ENCODE data around the gene TTL. TPM values are rescaled to one million over a fixed set of nuclear protein-coding genes. Genes with fewer than 3 reads are reported as not detected.
"Not testable (repeated sequence)": the region's sequence is repeated elsewhere in the genome, so short reads cannot be mapped to it uniquely, and the experiment has no call there.

The TTL gene
- total RNA-seq, 2 donors from 2014 or later: 39.2 to 44.1 TPM

DNA sequence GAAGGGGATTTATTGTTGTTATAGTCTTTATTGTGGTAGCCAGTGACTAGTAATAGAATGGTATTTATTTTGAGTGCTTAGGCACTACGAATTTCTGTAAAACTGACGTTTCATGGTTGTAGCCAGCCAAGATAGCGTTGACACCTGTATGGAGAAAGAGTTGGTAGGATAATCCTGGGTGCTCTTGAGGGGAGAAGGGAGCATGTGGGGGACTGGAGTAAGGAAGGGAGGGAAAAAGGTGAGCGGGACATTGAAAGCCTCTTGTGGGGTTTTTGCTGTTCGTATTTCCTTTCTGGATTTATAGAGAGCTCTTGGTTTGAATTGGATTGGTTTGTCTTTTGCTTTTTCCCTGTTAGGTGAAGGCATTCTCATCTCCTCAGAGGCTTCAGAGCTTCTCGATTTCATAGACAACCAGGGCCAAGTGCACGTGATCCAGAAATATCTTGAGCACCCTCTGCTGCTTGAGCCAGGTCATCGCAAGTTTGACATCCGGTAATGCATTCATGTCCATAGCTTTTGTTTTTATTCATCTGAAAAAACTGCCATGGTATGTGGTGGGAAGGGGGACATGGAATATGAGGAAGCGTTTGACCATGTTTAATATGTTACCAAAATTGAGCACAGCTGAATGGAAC is 19.0 kb downstream of the TTL start:
- intact Hi-C loops (cut with DNase I); DNase-seq: not testable (repeated sequence)
- peak; percentile 30 to 47 for ATAC-seq

DNA sequence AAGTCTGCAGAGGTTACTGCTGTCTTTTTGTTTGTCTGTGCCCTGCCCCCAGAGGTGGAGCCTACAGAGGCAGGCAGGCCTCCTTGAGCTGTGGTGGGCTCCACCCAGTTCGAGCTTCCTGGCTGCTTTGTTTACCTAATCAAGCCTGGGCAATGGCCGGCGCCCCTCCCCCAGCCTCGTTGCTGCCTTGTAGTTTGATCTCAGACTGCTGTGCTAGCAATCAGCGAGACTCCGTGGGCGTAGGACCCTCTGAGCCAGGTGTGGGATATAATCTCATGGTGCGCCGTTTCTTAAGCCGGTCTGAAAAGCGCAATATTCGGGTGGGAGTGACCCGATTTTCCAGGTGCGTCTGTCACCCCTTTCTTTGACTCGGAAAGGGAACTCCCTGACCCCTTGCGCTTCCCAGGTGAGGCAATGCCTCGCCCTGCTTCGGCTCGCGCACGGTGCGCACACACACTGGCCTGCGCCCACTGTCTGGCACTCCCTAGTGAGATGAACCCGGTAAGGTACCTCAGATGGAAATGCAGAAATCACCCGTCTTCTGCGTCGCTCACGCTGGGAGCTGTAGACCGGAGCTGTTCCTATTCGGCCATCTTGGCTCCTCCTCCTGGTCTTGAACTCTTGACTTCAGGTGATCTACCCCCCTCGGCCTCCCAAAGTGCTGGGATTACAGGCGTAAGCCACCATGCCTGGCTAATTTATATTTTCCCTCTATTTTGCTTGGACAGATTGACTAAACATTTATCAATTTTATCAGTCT is 27.5 kb downstream of the TTL start:
- intact Hi-C loops (cut with DNase I); DNase-seq; ATAC-seq: not testable (repeated sequence)

DNA sequence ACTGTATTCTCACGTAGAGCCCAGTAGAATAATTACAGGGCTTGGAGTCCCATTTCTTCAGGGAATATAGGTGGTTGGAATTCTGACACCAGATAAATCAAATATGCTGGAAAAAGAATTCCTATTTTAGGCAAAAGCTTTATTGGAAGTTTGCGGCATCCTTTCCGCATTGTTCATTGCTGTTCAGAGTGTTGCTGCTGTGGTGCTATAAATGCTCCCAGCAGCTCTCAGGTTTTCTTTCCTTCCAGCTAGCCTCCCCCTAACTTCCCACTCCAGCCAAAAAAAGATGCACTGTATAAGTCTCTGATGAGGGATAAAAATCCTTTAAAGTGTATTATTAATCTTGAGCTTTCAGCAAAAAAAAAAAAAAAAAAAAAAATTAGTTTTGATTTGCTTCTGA is 34.8 kb downstream of the TTL start:
- DNase-seq (no peak), ATAC-seq (no peak)
- intact Hi-C loops (cut with DNase I): no loop called here

DNA sequence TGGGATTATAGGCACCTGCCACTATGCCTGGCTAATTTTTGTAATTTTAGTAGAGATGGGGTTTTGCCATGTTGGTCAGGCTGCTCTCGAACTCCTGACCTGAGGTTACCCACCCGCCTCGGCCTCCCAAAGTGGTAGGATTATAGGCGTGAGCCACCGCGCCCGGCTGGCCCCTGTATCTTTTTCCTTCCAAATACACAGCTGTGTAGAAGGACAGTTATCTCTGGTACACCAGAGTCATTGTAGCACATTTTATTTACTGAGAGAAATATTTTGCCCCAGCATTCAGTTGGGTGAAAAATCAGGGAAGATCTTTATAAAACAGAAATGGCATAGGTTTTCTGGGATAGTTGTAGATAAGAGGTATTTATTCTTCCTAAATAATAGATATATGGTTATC is 36.9 kb downstream of the TTL start:
- intact Hi-C loops (cut with DNase I): no loop called here
- DNase-seq (no peak), ATAC-seq (no peak)

DNA sequence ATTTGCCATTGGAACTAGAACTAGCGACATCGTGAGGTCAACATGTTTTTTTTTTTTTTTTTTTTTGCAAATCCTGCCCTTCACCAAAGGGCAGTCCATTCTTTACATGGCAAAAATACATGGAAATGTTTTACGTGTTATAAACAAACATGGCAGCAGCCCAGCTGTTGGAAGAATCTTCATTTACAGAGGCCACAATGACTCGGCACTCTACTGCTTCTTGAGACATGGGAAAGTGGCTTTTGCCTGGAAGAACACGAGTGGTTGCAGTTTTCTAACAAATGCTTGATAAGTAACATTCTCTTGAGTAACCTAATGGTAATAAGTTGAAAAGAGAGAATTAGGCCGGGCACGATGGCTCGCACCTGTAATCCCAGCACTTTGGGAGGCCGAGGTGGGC is 37.5 kb downstream of the TTL start:
- ATAC-seq: no peak
- DNase-seq: no peak
- intact Hi-C loops (cut with DNase I): no loop called here

DNA sequence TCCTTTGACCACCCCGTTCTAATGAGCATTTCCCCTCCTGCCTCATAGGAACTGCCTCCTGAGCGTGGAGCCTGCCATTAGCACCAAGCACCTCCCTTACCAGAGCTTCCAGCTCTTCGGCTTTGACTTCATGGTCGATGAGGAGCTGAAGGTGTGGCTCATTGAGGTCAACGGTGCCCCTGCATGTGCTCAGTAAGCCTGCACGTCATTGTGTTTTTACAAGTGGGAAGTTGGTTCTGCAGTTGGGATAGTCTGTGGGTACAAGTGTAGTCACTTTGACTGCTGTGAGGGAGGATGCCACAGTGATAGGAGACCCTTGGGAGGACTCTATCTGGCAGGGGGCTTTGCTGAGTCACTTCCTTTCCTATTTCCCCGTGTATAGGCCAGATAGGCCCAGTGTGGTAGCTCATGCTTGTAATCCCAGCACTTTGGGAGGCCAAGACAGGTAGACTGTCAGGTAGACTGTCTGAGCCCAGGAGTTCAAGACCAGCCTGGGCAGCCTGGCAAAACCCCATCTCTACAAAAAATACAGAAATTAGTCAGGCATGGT is 38.4 kb downstream of the TTL start:
- intact Hi-C loops (cut with DNase I): no loop called here
- ATAC-seq (no peak), DNase-seq (no peak)

DNA sequence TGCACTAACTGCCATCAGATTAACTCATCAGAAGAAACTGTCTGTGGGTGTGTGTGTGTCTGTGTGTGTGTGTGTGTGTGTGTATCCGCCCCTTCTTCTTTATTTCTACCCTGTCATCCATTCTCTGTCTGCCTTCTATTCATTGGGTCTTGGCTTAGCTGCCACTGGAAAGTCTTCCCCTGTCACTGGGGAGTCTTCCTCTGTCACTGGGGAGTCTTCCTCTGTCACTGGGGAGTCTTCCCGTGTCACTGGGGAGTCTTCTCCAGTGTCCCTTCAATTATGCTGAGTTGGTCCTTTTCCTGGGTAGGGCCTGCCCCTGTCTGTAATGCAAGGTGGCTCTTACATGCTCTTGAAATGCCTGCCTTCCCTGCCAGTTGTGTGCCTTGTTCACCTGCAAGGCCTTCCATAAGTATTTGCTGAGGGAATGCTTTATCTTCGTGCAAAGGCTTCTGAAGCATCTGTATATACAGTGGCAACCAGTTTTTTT is 41.4 kb downstream of the TTL start:
- DNase-seq: no peak
- ATAC-seq: no peak
- intact Hi-C loops (cut with DNase I): no loop called here

DNA sequence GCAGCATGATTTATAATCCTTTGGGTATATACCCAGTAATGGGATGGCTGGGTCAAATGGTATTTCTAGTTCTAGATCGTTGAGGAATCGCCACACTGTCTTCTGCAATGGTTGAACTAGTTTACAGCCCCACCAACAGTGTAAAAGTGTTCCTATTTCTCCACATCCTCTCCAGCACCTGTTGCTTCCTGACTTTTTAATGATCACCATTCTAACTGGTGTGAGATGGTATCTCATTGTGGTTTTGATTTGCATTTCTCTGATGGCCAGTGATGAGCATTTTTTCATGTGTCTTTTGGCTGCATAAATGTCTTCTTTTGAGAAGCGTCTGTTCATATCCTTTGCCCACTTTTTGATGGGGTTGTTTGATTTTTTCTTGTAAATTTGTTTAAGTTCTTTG is 42.3 kb downstream of the TTL start:
- not testable (repeated sequence) for ATAC-seq

DNA sequence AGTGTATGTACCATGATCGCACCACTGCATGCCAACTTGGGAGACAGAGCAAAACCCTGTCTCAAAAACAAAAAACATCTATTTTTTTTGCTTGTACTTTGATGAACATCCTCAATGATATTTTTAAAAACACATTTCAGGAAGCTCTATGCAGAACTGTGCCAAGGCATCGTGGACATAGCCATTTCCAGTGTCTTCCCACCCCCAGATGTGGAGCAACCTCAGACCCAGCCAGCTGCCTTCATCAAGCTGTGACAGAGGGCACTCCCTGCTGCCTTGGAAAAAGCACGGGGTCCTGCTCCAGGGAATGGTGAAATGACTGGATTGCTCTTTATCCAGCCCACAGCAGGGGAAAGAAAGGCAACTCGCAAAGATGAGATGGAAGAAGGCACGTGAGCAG is 46.6 kb downstream of the TTL start:
- intact Hi-C loops (cut with DNase I): no loop called here
- no peak for DNase-seq
- ATAC-seq: no peak

More for the DNA sequence above, 42.3 kb downstream of the TTL start:
- DNase-seq; intact Hi-C loops (cut with DNase I): not testable (repeated sequence)

DNA sequence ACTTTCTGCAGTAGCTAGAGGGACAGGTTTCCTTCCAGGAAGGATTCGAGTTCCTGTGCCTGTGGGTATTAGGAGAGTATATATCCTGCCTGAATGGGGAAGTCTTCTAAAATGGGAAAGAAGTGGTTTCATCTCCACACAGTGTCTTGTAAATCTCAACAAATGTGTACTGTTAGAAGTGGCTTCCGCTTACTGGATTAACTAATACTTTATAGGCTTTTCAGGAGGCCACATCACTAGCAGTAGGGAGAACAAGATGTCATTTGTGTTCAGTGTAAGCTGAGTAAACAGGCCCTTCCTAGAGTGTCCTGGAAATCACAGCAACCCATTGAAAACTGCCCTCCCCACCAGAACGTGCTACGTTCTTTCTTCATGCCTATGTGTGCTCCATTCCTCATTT is 47.8 kb downstream of the TTL start:
- ATAC-seq (peak in 1 of 2 donors; percentile 25), DNase-seq (no peak)
- intact Hi-C loops (cut with DNase I): no loop called here

DNA sequence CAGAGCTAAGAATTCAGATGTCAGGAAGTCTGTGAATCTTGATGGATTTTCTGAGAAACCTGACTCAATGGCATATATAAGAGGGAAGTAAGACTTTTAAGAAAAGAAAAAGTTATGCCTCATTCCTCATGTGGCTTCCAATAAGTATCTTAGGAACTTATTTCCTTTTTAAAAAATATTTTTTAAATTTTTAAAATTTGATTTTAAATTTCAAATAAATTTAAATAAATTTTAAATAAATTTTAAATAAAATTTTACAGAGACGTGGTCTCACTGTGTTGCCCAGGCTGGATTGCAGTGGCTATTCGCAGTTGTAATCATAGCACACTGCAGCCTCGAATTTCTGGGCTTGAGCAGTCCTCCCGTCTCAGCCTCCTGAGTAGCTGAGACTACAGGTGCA is 48.8 kb downstream of the TTL start:
- ATAC-seq (no peak), DNase-seq (no peak)
- intact Hi-C loops (cut with DNase I): no loop called here

DNA sequence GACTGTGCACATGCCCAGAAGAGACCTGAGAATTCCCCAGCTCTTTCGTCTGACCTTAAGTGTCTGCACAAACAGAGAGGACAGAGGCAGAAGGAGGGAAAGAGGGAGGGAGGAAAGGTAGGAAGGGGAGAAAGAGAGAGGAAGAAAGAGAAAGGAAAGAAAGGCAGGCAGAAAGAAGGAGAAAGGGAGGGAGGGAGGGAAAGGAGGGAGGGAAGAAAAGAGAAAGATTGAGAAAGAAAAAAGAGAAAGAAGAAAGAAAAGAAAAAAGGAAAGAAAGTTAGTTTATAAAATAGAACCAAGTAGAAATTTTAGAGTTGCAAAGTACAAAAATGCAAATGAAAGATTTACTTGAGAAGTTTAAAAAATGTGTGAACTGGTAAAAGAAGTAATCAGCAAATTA is 52.9 kb downstream of the TTL start:
- ATAC-seq (no peak), DNase-seq (no peak)
- intact Hi-C loops (cut with DNase I): no loop called here

DNA sequence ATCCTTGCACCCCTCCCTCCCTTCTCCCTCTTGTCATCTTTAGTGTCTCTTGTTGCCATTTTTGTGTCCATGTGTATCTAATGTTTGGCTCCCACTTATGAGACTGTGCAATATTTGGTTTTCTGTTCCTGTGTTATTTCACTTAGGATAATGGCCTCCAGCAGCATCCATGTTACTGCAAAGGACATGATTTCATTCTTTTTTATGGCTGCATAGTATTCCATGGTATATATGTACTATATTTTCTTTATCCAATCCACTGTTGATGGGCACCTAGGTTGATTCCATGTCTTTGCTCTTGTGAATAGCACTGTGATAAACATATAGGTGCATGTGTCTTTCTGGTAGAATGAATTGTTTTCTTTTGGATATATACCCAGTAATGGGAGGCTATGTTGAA is 54.7 kb downstream of the TTL start:
- ATAC-seq; intact Hi-C loops (cut with DNase I): not testable (repeated sequence)

DNA sequence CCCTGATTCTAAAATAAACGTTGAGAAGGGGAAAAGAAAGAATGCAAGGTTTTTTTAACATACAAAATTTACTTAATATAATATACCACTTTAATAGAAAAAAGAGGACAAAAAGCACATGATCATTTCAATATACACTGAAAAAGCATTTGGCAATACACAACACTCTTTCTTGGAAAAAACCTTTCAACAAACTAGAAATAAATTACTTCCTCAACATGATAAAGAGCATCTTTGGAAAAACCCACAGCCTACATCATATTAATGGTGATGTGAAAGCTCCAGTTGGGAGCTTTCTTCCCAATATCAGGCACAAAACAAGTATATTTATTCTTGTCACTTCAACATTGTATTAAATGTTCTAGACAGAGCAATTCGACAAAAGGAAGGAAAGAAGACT is 57.4 kb downstream of the TTL start:
- intact Hi-C loops (cut with DNase I): no loop called here
- no peak for DNase-seq
- ATAC-seq: no peak

More for the DNA sequence above, 54.7 kb downstream of the TTL start:
- DNase-seq: not testable (repeated sequence)

DNA sequence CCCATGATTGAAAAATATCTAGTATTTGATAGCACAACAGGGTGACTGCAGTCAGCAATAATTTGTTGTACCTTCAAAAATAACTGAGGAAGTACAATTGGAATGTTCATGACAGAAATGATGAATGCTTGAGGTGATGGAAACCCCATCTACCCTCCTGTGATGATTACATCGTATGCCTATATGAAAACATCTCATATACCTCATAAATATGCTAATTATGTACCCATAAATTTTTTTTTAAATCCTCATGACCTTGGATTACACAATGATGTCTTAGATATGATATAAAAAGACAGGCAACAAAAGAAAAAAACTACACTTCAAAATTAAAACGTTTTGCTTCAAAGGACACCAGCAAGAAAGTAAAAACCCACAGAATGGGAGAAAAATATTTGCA is 59.0 kb downstream of the TTL start:
- intact Hi-C loops (cut with DNase I): loop anchor here (5.0 to 10.0 kb wide), 2 partner anchors 56 to 59 kb away; partner anchors contain the start of gene TTL (in 2 of the 2)
- no peak for DNase-seq
- ATAC-seq: no peak

DNA sequence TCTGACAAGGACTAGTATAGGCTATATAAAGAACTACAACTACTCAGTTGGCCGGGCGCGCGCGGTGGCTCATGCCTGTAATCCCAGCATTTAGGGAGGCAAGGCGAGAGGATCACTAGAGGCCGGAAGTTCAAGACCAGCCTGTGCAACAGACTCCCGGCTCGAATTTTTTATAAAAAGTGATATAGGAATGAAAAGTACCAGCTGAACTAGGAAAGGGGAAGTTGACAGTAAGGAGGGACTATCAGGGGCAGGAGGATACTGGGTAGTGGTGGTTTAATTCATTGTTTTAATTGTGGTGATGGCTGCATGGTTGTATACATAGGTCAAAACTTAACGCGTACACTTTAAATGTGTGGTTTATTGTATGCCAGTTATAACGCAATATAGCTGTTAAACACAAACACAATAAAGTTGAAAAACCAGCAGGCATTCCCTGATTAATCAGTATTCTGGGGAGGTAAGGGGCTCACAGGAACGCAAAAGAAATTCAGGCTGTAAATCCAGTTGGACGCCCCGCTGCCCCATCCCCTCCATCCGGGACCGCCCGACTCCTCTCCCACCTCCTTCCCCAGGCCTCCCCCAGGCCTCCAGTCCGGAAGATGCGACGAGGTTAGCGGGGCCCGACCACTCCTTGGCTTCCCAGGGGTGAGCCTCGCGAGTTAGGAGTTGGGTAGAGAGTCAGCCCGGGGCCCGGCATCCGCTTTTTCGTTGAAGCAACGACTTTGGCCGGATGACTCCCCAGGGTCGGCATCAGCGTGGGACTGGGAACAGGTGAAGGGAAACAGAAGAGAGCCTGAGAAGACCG is 59.6 kb downstream of the TTL start:
- intact Hi-C loops (cut with DNase I): loop anchor here (5.0 to 10.0 kb wide), 2 partner anchors 57 to 59 kb away; partner anchors contain the start of gene TTL (in 2 of the 2)
- peak; percentile 84 to 91 for ATAC-seq
- DNase-seq: peak; percentile 75

DNA sequence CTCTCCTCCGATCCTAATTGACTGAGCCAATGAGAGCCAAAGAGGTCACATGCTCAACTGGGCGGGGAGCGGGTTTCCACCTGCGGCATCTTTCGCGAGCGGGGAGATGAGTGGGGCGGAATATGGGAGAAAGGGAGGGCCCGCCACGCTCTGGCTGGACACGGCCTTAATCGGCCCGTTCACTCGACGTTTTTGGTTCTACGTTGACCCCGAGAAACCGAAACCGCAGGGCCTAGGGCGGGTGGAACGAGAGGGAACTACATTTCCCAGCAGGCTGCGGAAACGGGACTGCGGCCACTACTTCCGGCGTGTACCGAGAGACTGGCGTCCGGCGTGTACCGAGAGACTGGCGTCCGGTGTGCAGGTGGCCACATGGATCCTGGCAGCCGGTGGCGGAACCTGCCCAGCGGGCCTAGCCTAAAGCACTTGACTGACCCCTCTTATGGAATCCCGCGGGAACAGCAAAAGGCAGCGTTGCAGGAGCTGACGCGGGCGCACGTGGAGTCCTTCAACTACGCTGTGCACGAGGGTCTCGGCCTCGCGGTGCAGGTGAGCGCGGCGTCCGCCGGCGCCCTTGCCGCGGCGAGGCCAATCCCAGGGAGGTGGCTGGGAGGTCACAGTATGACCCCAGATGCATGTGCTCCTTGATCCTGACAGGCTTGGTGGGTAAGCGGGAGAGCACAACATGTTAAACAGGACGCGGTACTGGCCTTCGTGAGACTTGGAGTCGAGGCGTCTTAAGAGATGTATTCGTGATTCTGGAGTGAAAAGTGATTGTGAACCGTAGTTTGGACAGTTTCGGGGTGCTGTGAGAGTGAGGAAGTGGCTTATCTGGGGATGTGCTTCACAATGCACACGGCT is 60.4 kb downstream of the TTL start, which contains the start of gene POLR1B:
POLR1B (plus strand) TSS at position 343 of the 861 bp plus-strand sequence; CDS start at position 373, 30 bp downstream.
- peak; percentile 95 to 97 for ATAC-seq
- intact Hi-C loops (cut with DNase I): loop anchor here (5.0 to 10.0 kb wide), 2 partner anchors 58 to 60 kb away; partner anchors contain the start of gene TTL (in 2 of the 2)
- DNase-seq: peak; percentile 90
